ENCODE results near the gene RAB3IP.
A peak's percentile ranks its signal among the peaks of the same experiment; 100 is the strongest.

The RAB3IP gene, protein sequence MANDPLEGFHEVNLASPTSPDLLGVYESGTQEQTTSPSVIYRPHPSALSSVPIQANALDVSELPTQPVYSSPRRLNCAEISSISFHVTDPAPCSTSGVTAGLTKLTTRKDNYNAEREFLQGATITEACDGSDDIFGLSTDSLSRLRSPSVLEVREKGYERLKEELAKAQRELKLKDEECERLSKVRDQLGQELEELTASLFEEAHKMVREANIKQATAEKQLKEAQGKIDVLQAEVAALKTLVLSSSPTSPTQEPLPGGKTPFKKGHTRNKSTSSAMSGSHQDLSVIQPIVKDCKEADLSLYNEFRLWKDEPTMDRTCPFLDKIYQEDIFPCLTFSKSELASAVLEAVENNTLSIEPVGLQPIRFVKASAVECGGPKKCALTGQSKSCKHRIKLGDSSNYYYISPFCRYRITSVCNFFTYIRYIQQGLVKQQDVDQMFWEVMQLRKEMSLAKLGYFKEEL

DNA sequence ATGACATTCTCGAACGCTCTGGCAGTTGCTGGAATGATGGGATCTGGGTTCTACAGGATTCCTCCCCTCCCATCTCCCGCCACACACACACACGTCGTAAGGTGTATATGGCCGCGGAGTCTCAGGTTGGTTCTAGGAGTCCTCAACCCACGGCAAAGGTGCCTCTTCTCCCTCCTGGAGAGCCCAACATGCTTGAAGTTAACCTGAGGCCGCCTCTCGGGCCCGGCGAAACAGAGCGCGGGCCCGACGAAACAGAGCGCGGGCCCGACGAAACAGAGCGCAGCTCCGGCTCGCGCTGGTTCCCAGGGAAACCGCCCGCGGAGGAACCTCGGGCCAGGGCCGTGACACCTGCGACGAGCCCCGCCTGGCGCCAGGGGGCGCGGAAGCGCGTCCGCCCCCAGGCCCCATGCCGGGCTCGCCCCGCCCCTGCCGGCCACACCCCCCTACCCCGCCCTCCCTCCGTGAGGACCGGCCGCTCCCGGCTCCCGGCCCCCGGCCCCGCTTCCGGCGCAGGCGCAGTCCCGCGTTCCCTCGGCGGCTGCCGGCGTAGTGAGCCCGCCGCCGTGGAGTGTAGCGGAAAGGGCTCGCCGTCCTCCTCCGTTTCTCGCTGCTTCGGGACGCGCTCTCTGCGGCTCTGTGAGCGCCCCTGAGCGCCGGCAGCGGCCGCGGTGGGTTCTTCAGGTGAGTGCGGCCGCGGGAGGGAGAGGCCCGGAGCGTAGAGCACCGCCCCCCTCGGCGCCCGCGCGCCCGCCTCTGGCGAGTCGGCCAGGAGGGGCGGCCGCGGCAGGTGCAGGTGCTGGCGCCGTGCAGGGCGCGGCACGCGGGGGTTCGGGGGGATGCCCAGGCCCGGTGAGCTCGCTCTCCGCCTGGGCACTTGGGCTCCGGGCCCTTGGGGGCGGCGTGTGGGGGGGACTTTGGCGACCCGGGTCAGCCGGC is at the start of gene RAB3IP:
Gene RAB3IP (plus strand): TSS at position 510 of the 936 bp plus-strand sequence. CDS start 16,549 bp downstream, outside the sequence.
- peak; percentile 90 for DNase-seq

DNA sequence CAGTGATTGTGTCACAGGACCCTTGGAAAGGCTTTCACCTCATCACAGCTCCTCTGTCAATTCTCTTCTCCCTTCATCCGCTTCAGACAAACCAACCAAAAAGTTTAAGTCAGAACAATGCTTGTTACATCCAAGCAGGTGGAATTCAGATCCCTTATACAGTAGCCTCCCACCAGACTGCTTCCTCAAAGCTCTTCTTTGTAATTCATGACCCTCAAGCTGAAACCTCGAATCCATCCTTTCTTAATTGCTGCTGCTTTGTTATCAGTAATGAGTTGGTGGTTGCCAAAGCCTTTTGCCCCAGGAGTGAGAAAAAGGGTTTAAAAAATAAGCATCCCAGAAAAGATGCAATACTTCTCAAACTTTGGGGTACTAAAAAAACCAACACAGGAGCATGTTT is 49.0 kb upstream of the RAB3IP start:
- DNase-seq, result no peak

DNA sequence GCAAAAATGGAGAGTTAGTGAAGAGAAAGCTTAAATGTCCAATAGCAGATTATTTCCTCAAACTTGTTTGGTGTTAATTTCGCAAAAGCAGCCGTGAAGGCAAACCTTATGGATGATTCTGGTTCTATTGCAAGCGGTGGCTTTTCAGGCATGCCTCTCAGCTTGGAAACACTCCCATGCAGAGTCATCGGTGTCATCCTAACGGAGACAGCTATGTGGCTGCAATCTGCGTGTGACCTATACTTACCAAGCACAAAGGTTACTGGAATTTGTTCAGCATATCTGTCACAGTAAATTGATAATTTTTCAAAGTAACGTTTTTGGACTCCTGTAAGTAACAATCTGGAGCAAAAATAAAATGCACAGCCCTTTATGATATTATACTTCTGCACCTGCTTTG is 44.5 kb upstream of the RAB3IP start:
- no peak for DNase-seq

DNA sequence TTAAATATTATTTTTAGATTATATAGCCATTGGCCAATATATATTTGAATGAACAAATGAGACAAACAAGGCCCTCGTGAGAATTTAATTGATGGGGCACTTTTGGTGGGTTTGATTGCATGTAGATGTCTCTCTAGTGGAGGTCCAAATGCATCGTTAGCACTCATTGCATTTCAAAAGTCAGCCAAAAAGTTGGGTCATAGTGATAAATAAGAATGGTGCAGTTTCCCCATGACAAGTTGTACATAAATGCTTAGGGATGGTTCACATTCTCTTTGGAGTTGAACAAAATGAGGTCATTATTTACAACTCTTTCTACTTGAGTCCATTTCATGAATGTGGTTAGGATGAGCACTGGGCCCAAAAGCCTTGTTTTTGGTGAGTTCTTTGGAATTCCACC is 40.6 kb upstream of the RAB3IP start:
- DNase-seq, result no peak

DNA sequence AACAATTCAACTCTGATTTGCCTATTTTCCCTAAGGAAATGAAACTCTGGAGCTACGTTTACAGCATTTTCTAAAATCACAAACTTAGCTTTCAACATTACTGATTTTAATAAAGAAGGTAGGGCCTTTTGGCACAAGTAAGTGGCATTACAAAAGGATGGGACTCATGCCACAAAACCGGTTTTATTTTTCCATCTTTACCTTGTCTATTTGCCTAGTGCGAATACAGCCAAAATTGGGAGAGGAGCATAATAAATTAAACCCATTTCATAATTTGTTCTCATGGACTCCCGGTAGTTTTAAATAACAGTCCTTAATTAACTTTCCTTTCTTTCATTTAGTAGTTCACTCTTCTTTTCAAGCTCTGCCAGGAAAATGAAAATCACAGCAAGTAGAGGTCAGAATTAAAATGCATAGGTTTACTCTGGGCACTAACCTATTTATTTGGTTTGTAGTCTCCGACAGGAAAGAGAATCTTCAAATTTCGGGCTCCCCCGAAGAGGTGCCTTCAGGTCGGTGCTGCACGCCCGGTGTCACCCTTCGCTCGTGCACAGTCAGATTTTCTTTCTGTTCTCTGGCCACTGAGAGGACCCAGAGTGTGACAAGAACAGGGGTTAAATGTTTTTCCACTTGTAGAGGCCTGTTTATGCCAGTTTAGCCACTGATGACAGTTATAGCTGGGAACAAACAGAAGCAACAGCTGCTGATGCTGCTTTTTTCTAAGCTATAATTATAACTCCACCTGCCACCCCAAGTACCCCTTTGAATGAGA is 39.7 kb upstream of the RAB3IP start, which contains the start of gene BEST3:
Gene BEST3 (minus strand): TSS at position 535 of the 772 bp plus-strand sequence. CDS start 1,505 bp downstream, outside the sequence.
- no peak for DNase-seq

DNA sequence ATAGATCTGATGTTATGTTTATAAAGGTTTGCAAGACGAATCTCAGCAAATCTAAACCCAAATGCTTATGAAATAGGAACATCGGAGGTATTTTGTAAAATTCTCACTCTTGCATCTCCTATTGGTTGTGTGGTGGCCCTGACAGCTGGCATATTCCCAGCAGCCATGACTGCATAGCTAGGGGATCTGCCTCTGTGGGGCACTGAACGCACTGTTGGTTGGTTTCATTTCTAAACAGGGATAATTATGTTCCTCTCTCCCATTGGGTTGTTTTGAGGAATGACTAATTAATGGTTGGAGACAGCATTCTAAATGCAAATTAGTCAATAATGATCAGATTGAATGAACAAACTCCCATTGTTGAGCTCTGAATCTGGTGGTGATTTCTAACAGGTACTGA is 36.8 kb upstream of the RAB3IP start:
- no peak for DNase-seq

DNA sequence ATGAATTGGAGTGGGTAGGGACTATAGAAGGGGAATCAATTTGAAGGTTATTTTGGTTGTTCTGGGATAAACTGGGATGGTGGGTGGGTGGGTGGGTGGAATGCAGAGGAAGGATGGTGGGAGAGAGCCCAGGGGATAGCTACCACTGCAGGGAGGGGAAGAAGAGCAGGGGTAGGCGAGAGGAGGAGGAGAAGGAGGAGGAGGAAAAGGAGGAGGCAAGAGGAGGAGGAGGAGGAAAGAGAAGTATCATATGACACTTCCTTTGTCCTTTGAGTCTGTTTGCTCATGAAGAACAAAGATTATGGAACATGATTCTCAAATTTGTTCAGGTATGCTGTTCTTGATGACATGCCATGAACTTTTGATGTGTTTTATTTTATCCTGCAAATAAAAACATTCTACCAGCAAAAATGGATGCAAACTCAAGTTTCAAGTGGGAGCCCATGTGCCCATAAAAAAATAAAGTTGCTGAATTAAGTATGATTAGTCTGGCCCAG is 35.5 kb upstream of the RAB3IP start:
- DNase-seq, result no peak

DNA sequence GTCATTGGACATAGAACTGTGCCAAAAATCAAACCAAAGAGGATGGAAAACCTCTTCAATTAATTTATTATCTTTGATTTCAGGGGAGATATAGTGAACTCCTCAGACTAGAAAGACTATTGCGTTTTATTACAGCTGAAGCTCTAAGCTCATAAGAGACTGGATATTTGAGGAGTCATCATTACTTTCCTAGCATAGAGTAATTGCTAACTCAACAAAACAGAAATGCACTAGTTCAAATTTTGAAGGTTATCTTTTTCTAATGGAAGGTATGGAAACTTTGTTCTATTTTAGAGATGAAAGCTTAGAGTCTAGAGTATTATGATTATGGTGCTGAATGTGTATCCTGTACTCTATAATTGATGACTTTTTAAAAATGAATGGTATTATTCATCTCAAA is 34.3 kb upstream of the RAB3IP start:
- DNase-seq, result no peak

DNA sequence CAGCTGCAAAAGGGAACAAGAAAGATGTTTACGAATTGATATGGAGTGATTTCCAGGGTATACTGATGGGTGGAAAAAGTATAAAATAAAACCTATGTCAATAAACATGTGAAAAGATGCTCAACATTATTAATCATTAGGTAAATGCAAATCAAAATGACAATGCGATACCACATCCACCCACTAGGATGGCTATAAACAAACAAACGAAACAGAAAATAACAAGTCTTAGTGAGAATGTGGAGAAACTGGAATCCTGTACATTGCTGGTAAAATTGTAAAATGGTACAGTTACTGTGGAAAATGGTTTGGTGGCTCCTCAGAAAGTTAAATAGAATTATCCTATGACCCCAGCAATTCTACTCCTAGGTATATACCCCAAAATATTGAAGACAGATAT is 30.0 kb upstream of the RAB3IP start:
- DNase-seq, result no peak

DNA sequence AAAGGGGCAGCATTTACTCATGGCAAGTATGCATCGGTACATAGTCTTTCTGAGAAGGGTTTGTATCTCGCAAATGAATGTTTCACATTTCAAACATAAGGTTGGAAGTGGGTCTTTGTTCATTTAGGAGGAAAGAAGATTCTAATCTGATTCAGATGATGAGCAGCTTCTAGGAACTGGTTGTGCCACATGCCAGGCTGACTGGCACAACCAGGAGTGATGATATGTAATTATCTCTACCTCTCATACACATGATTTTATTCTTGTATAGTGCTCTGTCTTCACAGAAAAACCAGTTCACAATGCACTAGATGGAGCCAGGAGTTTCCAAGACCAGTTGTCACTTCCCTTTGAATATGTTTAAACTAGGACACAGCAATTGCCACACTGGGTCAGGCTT is 25.8 kb upstream of the RAB3IP start:
- no peak for DNase-seq

DNA sequence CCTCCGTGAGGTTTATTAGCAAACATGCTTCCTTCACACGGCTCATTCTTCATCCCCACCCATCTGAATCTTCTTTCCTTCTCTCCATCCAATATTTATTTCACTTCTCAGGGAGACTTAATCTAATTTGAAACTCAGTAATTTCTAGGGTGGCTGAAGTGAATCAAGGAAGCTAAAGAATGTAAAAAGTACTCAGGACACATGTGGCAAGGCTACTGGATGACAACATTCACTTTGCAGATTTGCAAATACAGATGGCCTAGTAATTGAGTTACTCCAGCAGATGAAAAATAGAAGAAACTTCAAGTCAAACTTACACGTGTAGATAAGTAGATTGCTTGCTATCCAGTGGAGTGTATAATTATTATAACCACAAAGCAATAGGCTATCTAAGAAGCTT is 24.1 kb upstream of the RAB3IP start:
- DNase-seq, result no peak

DNA sequence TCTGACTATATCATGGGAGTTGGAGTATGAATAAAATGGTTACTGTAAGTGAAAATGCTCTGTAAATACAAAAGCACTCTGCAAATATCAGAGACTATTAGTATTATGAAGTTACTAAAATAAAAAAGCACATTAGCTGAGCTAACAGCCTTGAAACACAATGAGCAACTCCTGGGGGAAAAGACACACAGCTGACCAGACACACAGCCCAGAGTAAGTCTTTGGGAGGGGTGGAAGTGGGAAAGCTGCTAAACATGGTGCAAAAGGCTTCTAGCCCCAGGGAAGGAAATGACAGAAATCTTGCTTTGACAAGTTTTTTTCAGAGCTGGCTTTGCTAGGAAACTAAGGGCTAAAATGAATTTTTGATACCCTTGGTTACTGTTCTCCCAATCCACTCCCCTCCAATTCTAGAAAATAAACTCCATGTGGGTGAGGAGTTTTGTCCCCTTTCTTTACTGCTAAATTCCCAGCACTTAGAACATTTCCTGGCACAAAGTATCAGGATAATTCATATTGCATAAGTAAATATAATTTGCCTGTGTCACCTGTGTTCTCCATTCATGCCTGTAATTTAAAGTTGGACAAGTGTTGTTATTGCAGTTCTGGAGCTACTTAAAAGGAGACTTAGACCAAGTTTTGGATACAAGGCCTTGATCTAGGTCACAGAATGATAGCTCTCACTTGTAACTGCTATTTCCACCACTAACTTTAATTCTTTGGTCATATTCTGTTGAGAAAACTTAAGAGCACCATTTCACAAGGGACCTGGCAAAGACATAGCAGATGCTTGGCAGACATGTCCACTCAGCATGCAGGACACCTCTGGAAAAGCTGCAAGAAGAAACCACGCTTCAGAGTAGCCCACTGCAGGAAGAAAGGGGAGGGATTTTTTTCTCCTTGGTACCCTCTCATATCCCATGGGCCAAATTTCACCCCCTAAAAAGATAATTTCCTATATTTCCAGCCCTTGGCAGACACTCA is 19.0 kb upstream of the RAB3IP start:
- no peak for DNase-seq

DNA sequence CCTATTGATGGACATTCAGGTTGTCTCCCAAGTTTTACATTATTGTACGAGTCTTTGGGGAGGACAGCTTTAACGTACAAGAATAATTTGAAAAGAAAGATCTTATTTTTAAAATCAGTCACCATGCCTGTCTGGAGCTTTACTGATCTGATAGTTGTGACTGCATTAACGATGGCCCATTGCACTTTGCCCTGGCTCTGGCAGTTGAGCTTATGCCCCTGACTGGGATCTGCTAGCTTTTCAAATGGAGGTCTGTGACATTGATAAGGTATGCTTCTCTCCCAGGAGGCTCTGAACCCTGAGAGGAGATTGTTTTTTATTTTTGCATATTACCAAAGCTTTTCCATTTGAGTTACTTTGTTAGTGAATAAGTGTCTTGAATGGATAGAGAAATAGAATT is 17.9 kb upstream of the RAB3IP start:
- no peak for DNase-seq

DNA sequence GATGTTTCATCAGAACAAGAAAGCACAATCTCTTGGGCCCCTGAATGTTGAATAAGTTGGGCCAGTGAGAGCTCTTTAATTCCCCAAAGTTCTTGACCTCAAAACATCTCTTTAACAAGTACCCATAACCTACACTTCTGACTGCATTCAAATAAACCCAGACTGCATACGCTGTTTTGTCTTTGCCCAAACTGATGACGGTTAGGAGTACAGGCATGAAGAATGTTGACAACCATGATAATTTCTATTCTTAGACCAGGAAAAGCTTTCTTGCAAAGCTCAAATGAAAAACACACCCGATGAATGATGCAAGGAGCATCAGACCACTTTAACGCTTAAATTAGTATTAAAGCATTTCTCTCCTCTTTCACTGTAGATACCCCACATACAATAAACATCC is 11.7 kb upstream of the RAB3IP start:
- no peak for DNase-seq

DNA sequence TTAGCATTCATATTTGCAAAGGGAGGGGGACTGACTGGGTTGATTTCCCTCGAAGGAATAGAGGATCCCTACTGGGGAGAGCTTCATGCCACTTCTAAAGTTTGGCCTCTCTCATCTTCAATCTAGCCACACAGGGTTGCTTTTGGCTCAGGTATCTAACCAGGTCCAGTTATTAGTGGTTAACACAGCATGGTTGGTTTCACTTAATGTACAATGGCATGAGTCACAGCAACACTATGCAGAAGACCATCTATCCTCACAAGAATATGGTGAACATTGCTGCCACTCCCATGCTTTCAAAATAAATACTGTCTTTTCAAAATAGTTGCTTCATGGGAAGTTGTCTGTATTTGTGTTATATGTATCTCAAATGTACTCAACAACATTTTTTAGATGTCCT is 6.6 kb upstream of the RAB3IP start:
- no peak for DNase-seq

DNA sequence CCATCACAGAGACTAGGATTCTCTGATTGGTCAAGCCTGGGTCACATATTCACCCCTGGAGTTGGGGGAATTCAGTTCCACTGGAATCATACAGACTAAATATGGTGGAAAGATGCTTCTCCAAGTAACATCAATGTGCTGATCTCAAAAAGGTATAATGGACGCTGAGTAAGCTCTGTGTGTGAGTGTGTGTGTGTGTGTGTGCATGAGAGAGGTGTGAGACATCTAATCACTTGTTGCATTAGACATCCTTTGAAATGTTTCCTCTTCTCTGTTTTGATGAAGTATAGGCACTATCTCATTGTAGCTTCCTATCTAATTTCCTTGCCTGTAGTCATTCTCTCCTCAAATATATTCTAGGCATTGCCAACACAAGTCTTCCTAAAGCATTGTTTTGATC is 5.0 kb upstream of the RAB3IP start:
- no peak for DNase-seq

DNA sequence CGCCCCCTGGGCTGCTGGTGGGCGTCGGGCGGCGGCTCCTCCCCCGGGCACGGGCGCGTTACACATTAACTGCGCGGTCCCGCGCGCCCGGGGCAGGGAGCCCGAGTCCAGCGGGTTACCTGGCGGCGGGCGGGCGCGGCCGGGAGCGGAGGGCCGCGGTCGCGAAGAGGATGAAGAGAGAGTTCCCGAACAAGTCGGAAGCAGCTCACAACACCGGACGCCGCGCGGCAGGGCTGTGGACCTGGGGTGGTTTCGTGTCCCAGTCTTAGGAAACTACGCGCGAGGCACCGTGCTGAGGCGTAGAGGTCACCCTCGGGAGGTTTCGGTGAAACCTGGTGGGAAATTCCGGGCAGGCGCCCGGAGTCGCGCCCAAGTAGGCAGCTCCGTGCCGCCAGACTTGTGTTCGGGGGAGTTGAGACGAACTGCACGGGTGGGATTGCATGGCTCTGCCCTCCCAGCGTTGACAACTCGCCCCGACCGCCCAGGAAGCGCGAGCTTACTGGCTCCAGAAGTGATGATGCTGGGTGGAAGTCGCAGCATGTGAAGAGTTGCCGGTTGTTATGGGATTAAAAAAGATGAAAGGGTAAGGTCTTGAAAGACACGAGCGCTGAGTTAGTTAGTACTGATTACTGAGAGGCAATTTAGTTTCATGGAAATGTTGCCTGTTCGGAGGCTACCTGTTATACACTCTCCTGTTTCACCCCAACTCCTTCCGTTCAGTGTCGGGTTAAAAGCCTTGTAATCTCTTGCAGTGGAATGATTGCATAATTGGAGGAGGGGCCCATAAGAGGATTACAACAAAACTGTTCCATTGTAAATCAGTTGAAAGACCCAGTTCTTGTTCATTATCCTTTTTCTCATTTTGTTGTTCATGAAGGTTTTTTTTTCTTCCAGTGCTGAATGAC is 879 bp downstream of the RAB3IP start:
- DNase-seq, result peak; percentile 67

DNA sequence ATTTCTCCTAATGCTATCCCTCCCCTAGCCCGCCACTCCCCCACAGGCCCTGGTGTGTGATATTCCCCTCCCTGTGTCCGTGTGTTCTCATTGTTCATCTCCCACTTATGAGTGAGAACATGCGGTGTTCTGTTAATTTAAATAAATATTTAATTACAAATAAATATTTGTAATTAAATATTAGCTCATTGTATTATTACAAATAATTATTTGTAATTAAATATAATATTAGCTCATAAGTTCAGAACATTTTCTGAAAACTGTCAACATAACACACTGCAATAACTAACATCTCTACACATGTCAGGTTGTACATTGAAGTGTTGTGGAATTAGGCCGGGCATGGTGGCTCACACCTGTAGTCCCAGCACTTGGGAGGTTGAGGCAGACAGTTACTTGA is 5.4 kb downstream of the RAB3IP start:
- DNase-seq, result no peak

DNA sequence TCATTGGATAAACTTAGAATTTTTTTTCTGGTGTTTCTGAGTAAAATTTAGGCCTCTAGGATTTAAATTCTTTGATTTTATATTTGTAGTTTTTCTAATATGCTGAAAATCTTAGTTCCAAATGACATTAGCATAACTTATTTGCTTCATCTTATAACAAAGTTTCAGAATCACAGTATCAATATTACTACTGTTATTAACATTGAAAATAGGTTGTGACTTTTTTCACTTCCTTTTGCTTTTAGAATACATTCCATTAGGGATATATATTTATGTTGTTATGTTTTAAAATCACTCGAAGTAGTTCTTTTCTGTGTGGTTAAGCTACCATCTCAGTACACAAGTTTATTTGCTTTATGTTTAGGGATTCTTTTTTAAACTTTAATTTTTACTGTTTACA is 12.8 kb downstream of the RAB3IP start:
- no peak for DNase-seq

DNA sequence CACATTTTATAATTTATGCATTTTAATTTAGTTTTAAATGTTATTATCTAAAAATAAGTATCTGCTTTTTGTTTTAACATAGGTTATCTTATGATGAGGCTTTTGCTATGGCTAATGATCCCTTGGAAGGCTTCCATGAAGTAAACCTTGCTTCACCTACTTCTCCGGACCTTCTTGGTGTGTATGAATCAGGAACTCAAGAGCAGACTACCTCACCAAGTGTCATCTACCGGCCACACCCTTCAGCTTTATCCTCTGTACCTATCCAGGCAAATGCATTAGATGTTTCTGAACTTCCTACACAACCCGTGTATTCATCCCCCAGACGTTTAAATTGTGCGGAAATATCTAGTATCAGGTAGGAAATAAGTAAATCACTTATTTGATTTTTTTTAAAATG is 16.6 kb downstream of the RAB3IP start:
- DNase-seq, result no peak

Data from CD4-positive, alpha-beta T cell treated with Interleukin-15 for 1 hour (primary cell).